Hematopoietic multipotent progenitor cell treated with erythropoietin and hydrocortisone succinate and interleukin-3 and kit ligand, for 8 days (in vitro differentiated cells): ENCODE results near the gene CCBE1.

ENCODE experiments used
- DNase-seq: peaks from one replicate; pipeline ENCODE4 v3.0.0-alpha.2; 2015

The CCBE1 gene

GRCh38 chr18:59381949-59382348 lies 315.3 kb downstream of the CCBE1 start:
- no peak for DNase-seq
